ENCODE data around the gene NBPF3. TPM values are rescaled to one million over a fixed set of nuclear protein-coding genes. Genes with fewer than 3 reads are reported as not detected.
"Not testable (repeated sequence)": the region's sequence is repeated elsewhere in the genome, so short reads cannot be mapped to it uniquely, and the experiment has no call there.

The NBPF3 gene
- total and polyA plus RNA-seq, 2 donors from 2014 or later, result 5.5 to 12.0 TPM

DNA sequence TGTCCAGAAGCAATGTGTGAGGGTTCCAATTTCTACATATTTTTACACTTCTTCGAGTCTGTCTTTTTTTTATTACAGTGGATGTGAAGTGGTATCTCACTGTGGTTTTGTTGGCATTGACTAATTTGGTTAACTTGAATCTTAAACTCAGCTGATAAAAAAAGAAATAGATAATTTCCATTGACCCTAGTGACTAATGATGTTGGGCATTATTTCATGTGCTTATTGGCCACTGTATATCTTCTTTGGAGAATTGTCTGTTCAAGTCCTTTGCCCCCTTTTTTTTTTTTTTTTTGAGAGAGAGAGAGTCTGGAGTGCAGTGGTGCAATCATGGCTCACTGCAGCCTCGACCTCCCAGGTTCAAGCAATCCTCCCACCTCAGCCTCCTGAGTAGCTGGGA is 33.3 kb upstream of the NBPF3 start:
- no peaks in the 10 kb centered on the region for H3K4me1 ChIP-seq (ENCODE audit: control insufficient read depth in 2 of 3, insufficient read depth in 2 of 3, low read depth in 1 of 3, low read length in 3 of 3)
- H3K4me3 ChIP-seq (ENCODE audit: low read length in 3 of 3), result no peak overlapping the region
- TF ChIP-seq, protein P1, sequence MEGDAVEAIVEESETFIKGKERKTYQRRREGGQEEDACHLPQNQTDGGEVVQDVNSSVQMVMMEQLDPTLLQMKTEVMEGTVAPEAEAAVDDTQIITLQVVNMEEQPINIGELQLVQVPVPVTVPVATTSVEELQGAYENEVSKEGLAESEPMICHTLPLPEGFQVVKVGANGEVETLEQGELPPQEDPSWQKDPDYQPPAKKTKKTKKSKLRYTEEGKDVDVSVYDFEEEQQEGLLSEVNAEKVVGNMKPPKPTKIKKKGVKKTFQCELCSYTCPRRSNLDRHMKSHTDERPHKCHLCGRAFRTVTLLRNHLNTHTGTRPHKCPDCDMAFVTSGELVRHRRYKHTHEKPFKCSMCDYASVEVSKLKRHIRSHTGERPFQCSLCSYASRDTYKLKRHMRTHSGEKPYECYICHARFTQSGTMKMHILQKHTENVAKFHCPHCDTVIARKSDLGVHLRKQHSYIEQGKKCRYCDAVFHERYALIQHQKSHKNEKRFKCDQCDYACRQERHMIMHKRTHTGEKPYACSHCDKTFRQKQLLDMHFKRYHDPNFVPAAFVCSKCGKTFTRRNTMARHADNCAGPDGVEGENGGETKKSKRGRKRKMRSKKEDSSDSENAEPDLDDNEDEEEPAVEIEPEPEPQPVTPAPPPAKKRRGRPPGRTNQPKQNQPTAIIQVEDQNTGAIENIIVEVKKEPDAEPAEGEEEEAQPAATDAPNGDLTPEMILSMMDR (IDR thresholded peaks at IDR 0.05; ENCODE audit: borderline replicate concordance, extremely low read depth, insufficient read depth), result no peak
- no peaks in the 10 kb centered on the region for H3K36me3 ChIP-seq (ENCODE audit: control insufficient read depth in 2 of 3, insufficient read depth in 3 of 3, low read length in 3 of 3)
- FAIRE-seq (no peak), DNase-seq (no peak)
- H3K9me3 ChIP-seq (ENCODE audit: control insufficient read depth in 2 of 3, insufficient read depth in 1 of 3, low read length in 3 of 3), result no peaks in the 10 kb centered on the region
- no peaks in the 10 kb centered on the region for H3K27me3 ChIP-seq (ENCODE audit: control insufficient read depth, insufficient read depth, low read length)
- intact Hi-C loops (cut with DNase I), result no loop called here
- H3K9ac ChIP-seq (ENCODE audit: low read length in 3 of 3), result no peak overlapping the region
- no peak overlapping the region for H3K27ac ChIP-seq (ENCODE audit: low read depth in 2 of 2, low read length in 2 of 2)

DNA sequence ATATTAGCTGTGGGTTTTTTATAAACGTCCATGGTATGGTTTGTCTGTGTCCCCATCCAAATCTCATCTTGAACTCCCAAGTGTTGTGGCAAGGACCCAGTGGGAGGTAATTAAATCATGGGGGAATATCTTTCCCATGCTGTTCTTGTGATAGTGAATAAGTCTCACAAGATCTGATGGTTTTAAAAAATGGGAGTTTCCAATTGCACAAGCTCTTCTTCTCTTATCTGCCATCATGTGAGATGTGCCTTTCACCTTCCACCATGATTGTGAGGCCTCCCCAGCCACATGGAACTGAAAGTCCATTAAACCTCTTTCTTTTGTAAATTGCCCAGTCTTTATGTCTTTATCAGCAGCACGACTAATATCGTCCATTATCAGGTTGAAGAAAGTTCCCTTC is 30.0 kb upstream of the NBPF3 start:
- H3K4me3 ChIP-seq (ENCODE audit: low read length in 3 of 3); FAIRE-seq; intact Hi-C loops (cut with DNase I): not testable (repeated sequence)

DNA sequence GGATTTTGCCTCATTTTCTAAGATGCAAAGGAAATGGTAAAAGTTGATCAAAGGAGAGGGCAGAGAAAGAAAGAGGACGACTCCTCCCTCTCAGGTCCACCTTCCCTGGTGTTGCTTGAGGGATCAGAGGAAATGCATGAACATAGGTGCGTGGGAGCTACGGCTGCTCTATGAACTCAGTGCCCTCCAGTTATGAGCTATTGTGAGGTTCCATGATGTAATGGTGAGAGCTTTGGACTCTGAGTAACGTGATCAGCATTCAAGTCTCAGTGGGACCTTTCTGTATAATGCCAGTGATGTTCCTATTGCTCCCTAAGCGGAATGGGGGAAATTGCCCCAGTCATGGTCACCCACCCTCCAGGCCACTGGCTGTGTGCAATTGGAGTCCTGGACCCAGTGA is 25.9 kb upstream of the NBPF3 start:
- TF ChIP-seq, protein P1 (IDR thresholded peaks at IDR 0.05; ENCODE audit: borderline replicate concordance, extremely low read depth, insufficient read depth), result no peak
- H3K4me1 ChIP-seq (ENCODE audit: control insufficient read depth in 2 of 3, insufficient read depth in 2 of 3, low read depth in 1 of 3, low read length in 3 of 3), result no peaks in the 10 kb centered on the region
- no peaks in the 10 kb centered on the region for H3K9me3 ChIP-seq (ENCODE audit: control insufficient read depth in 2 of 3, insufficient read depth in 1 of 3, low read length in 3 of 3)
- DNase-seq (peak in 2 of 5 donors; percentile 19 to 40), FAIRE-seq (no peak)
- no peak overlapping the region for H3K27ac ChIP-seq (ENCODE audit: low read depth in 2 of 2, low read length in 2 of 2)
- no peaks in the 10 kb centered on the region for H3K27me3 ChIP-seq (ENCODE audit: control insufficient read depth, insufficient read depth, low read length)
- H3K4me3 ChIP-seq (ENCODE audit: low read length in 3 of 3), result no peak overlapping the region
- intact Hi-C loops (cut with DNase I), result no loop called here
- H3K9ac ChIP-seq (ENCODE audit: low read length in 3 of 3), result no peak overlapping the region
- no peaks in the 10 kb centered on the region for H3K36me3 ChIP-seq (ENCODE audit: control insufficient read depth in 2 of 3, insufficient read depth in 3 of 3, low read length in 3 of 3)

More for the DNA sequence above, 30.0 kb upstream of the NBPF3 start:
- not testable (repeated sequence) for H3K4me1 ChIP-seq (ENCODE audit: control insufficient read depth in 2 of 3, insufficient read depth in 2 of 3, low read depth in 1 of 3, low read length in 3 of 3); H3K27me3 ChIP-seq (ENCODE audit: control insufficient read depth, insufficient read depth, low read length); DNase-seq; H3K9me3 ChIP-seq (ENCODE audit: control insufficient read depth in 2 of 3, insufficient read depth in 1 of 3, low read length in 3 of 3); H3K9ac ChIP-seq (ENCODE audit: low read length in 3 of 3); H3K36me3 ChIP-seq (ENCODE audit: control insufficient read depth in 2 of 3, insufficient read depth in 3 of 3, low read length in 3 of 3); H3K27ac ChIP-seq (ENCODE audit: low read depth in 2 of 2, low read length in 2 of 2)

DNA sequence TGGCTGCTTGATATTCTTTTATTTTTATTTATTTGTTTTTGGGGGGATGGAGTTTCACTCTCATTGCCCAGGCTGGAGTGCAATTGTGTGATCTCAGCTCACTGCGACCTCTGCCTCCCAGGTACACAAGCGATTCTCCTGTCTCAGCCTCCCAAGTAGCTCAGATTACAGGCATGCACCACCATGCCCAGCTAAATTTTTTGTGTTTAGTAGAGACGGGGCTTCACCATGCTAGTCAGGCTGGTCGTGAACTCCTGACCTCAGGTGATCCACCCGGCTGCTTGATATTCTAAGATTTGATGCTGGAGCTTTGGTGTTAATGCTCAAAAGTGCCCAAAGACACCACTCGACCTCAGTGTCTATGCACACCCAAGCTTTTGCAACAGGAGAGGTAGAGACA is 19.6 kb upstream of the NBPF3 start:
- H3K4me3 ChIP-seq (ENCODE audit: low read length in 3 of 3); FAIRE-seq; H3K27ac ChIP-seq (ENCODE audit: low read depth in 2 of 2, low read length in 2 of 2); H3K27me3 ChIP-seq (ENCODE audit: control insufficient read depth, insufficient read depth, low read length); H3K9ac ChIP-seq (ENCODE audit: low read length in 3 of 3); H3K36me3 ChIP-seq (ENCODE audit: control insufficient read depth in 2 of 3, insufficient read depth in 3 of 3, low read length in 3 of 3); DNase-seq; H3K4me1 ChIP-seq (ENCODE audit: control insufficient read depth in 2 of 3, insufficient read depth in 2 of 3, low read depth in 1 of 3, low read length in 3 of 3); H3K9me3 ChIP-seq (ENCODE audit: control insufficient read depth in 2 of 3, insufficient read depth in 1 of 3, low read length in 3 of 3); intact Hi-C loops (cut with DNase I): not testable (repeated sequence)

DNA sequence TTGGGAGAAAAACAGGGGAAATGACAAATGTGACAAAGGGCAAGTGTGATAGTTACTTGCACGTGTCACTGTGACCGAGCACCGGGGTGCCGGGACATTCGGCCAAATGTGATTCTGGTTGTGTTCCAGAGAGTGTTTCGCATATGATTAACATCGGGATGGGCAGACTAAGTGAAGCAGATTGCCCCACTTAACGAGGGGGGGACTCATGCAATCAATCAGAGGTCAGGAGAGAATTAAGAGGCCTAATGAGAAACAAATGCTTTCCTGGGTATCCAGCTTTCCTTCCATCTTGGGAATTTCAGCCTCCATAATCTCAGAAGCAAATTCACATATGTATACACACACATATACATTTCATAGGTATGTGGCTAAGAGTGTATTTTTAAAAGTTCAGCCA is 18.6 kb upstream of the NBPF3 start:
- H3K4me1 ChIP-seq (ENCODE audit: control insufficient read depth in 2 of 3, insufficient read depth in 2 of 3, low read depth in 1 of 3, low read length in 3 of 3); DNase-seq; H3K9me3 ChIP-seq (ENCODE audit: control insufficient read depth in 2 of 3, insufficient read depth in 1 of 3, low read length in 3 of 3); FAIRE-seq; intact Hi-C loops (cut with DNase I); H3K27ac ChIP-seq (ENCODE audit: low read depth in 2 of 2, low read length in 2 of 2); H3K9ac ChIP-seq (ENCODE audit: low read length in 3 of 3); H3K4me3 ChIP-seq (ENCODE audit: low read length in 3 of 3); H3K36me3 ChIP-seq (ENCODE audit: control insufficient read depth in 2 of 3, insufficient read depth in 3 of 3, low read length in 3 of 3); H3K27me3 ChIP-seq (ENCODE audit: control insufficient read depth, insufficient read depth, low read length): not testable (repeated sequence)

DNA sequence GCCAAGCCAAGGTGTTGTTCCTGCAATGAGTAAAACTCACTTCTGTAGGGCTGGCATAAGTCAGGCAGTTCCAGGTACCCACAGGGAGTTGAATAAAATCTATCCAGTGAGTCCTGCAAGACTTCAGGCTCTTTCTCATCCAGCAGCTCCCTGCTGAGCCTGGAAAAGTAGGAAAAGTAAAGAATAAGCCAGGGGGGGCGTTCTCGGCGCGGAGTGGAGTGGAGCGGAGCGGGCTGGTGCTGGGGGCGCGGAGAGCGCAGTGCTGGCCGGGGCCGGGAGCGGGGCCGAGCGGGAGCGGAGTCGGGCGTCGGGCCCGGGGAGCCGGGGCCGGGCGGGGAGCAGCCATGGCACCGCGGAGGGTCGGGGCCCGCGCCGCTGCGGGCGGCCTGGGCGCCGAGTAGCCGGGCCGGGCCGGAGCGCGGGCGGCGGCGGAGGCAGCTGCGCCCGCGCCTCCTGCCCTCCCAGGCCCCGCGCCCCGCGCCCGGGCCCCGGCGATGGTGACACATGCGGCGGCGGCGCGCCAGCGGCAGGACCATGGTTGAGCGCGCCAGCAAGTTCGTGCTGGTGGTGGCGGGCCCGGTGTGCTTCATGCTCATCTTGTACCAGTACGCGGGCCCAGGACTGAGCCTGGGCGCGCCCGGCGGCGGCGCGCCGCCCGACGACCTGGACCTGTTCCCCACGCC is 12.0 kb upstream of the NBPF3 start:
- H3K9me3 ChIP-seq (ENCODE audit: control insufficient read depth in 2 of 3, insufficient read depth in 1 of 3, low read length in 3 of 3); H3K27ac ChIP-seq (ENCODE audit: low read depth in 2 of 2, low read length in 2 of 2); H3K36me3 ChIP-seq (ENCODE audit: control insufficient read depth in 2 of 3, insufficient read depth in 3 of 3, low read length in 3 of 3); H3K27me3 ChIP-seq (ENCODE audit: control insufficient read depth, insufficient read depth, low read length); H3K4me1 ChIP-seq (ENCODE audit: control insufficient read depth in 2 of 3, insufficient read depth in 2 of 3, low read depth in 1 of 3, low read length in 3 of 3); FAIRE-seq; H3K9ac ChIP-seq (ENCODE audit: low read length in 3 of 3); H3K4me3 ChIP-seq (ENCODE audit: low read length in 3 of 3); intact Hi-C loops (cut with DNase I): not testable (repeated sequence)
- peak in 2 of 5 donors; percentile 16 to 23 for DNase-seq

DNA sequence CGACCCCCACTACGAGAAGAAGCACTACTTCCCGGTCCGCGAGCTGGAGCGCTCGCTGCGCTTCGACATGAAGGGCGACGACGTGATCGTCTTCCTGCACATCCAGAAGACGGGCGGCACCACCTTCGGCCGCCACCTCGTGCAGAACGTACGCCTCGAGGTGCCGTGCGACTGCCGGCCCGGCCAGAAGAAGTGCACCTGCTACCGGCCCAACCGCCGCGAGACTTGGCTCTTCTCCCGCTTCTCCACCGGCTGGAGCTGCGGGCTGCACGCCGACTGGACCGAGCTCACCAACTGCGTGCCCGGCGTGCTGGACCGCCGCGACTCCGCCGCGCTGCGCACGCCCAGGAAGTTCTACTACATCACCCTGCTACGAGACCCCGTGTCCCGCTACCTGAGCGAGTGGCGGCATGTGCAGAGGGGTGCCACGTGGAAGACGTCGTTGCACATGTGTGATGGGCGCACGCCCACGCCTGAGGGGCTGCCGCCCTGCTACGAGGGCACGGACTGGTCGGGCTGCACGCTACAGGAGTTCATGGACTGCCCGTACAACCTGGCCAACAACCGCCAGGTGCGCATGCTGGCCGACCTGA is 11.4 kb upstream of the NBPF3 start:
- FAIRE-seq; H3K27me3 ChIP-seq (ENCODE audit: control insufficient read depth, insufficient read depth, low read length); H3K4me3 ChIP-seq (ENCODE audit: low read length in 3 of 3); DNase-seq; H3K9ac ChIP-seq (ENCODE audit: low read length in 3 of 3); H3K27ac ChIP-seq (ENCODE audit: low read depth in 2 of 2, low read length in 2 of 2); intact Hi-C loops (cut with DNase I); H3K4me1 ChIP-seq (ENCODE audit: control insufficient read depth in 2 of 3, insufficient read depth in 2 of 3, low read depth in 1 of 3, low read length in 3 of 3); H3K9me3 ChIP-seq (ENCODE audit: control insufficient read depth in 2 of 3, insufficient read depth in 1 of 3, low read length in 3 of 3); H3K36me3 ChIP-seq (ENCODE audit: control insufficient read depth in 2 of 3, insufficient read depth in 3 of 3, low read length in 3 of 3): not testable (repeated sequence)

Data from kidney (tissue), 14 donors.